Measurements from ENCODE around the gene SLC2A9. TPM values are rescaled to one million over a fixed set of nuclear protein-coding genes. Genes with fewer than 3 reads are reported as not detected.

SLC2A9 gene
- polyA plus RNA-seq, 2 of the 4 experiments (the other 2 are of a cell fraction), result 0.62 to 0.70 TPM

DNA sequence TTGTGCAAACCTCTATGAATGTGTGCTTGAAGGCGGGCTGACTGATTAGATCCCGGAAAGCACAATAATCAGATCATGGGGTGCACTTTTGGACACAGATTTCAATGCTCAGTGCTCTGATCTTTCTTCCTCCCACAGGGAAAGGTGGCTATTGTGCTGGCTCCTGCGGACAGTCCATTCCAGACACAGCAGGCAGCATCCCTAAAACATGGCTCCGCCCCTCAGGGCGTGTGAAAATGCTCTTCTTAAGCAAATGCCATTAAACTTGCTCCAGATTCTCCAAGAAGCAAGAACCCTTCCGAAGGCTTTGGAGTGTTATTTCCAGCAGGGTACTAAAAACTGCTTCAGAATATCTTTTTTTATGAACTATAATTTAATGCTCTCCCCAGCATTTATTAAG lies 100.0 kb downstream of the SLC2A9 start:
- 20% methylated on average over 5 of the region's 6 CpGs for WGBS (ENCODE audit: missing lambda C conversion rate)
- ATAC-seq, result no peak
- H3K4me2 ChIP-seq, result no peak overlapping the region
- no peak overlapping the region for H3K4me3 ChIP-seq
- H3K27ac ChIP-seq, result no peak overlapping the region
- no peak for TF ChIP-seq HDAC2 (IDR thresholded peaks at IDR 0.05)
- no peak for TF ChIP-seq FOSB (CRISPR knock-in tag; IDR thresholded peaks at IDR 0.05)
- TF ChIP-seq ZFP36 (IDR thresholded peaks at IDR 0.05; ENCODE audit: borderline replicate concordance, partially characterized antibody), result no peak
- no peak for TF ChIP-seq SMC3 (IDR thresholded peaks at IDR 0.05)
- no peak for TF ChIP-seq FOXS1 (CRISPR knock-in tag; IDR thresholded peaks at IDR 0.05)
- no peak for TF ChIP-seq JUNB (IDR thresholded peaks at IDR 0.05)
- TF ChIP-seq EHMT2 (IDR thresholded peaks at IDR 0.05; ENCODE audit: low read depth), result no peak
- TF ChIP-seq, protein P1, sequence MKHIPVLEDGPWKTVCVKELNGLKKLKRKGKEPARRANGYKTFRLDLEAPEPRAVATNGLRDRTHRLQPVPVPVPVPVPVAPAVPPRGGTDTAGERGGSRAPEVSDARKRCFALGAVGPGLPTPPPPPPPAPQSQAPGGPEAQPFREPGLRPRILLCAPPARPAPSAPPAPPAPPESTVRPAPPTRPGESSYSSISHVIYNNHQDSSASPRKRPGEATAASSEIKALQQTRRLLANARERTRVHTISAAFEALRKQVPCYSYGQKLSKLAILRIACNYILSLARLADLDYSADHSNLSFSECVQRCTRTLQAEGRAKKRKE (CRISPR knock-in tag; IDR thresholded peaks at IDR 0.05; ENCODE audit: low read depth), result no peak
- no peak for TF ChIP-seq CEBPB (IDR thresholded peaks at IDR 0.05)
- no peak for TF ChIP-seq SREBF2 (IDR thresholded peaks at IDR 0.05)
- no peak for TF ChIP-seq EP300 (IDR thresholded peaks at IDR 0.05)
- TF ChIP-seq NPAS2 (CRISPR knock-in tag; IDR thresholded peaks at IDR 0.05; ENCODE audit: borderline replicate concordance), result no peak
- no peak for TF ChIP-seq HOXA7 (CRISPR knock-in tag; IDR thresholded peaks at IDR 0.05)
- TF ChIP-seq, protein P2, sequence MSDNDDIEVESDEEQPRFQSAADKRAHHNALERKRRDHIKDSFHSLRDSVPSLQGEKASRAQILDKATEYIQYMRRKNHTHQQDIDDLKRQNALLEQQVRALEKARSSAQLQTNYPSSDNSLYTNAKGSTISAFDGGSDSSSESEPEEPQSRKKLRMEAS (IDR thresholded peaks at IDR 0.05), result no peak
- FAIRE-seq, result no peak
- DNase-seq (ENCODE audit: low read depth in 1 of 2, low spot score in 1 of 2), result no peak
- ChIA-PET CTCF (no interaction called here), POLR2A (no interaction called here)
- H3K9me3 ChIP-seq, result no peaks in the 10 kb centered on the region
- H3K4me1 ChIP-seq, result no peaks in the 10 kb centered on the region

DNA sequence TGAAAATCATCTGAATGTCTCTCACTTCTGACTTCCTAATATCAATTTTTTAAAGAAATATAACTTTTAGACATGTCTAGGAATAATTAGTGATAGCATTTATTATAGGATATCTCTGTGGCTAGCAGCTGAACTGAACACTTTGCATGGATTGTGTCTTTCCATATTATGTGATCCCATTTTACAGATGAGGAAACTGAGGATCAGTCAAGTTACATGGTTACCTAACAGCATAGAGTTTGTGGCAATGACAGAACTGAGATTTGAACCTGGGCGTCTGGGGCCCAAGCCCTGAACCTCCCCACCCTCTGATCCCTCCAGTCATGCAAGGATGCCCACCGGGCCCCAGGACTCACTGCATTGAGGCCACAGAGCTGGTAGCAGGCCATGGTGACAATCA lies 101.3 kb downstream of the SLC2A9 start:
- POLR2A ChIA-PET, result no interaction called here
- ATAC-seq, result no peak
- CTCF ChIA-PET, result no interaction called here
- no peaks in the 10 kb centered on the region for H3K9me3 ChIP-seq
- no peaks in the 10 kb centered on the region for H3K4me1 ChIP-seq
- no peak overlapping the region for H3K4me2 ChIP-seq
- no peak for TF ChIP-seq ZNF302 (CRISPR knock-in tag; IDR thresholded peaks at IDR 0.05)
- no peak for TF ChIP-seq ZFP36 (IDR thresholded peaks at IDR 0.05; ENCODE audit: borderline replicate concordance, partially characterized antibody)
- TF ChIP-seq, protein P3, sequence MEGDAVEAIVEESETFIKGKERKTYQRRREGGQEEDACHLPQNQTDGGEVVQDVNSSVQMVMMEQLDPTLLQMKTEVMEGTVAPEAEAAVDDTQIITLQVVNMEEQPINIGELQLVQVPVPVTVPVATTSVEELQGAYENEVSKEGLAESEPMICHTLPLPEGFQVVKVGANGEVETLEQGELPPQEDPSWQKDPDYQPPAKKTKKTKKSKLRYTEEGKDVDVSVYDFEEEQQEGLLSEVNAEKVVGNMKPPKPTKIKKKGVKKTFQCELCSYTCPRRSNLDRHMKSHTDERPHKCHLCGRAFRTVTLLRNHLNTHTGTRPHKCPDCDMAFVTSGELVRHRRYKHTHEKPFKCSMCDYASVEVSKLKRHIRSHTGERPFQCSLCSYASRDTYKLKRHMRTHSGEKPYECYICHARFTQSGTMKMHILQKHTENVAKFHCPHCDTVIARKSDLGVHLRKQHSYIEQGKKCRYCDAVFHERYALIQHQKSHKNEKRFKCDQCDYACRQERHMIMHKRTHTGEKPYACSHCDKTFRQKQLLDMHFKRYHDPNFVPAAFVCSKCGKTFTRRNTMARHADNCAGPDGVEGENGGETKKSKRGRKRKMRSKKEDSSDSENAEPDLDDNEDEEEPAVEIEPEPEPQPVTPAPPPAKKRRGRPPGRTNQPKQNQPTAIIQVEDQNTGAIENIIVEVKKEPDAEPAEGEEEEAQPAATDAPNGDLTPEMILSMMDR (IDR thresholded peaks at IDR 0.05), result no peak
- no peak for TF ChIP-seq HOXB5 (CRISPR knock-in tag; IDR thresholded peaks at IDR 0.05)
- TF ChIP-seq CBX8 (IDR thresholded peaks at IDR 0.05), result no peak
- no peak for TF ChIP-seq ZSCAN20 (CRISPR knock-in tag; IDR thresholded peaks at IDR 0.05)
- TF ChIP-seq NPAS2 (CRISPR knock-in tag; IDR thresholded peaks at IDR 0.05; ENCODE audit: borderline replicate concordance), result no peak
- TF ChIP-seq KDM5A (IDR thresholded peaks at IDR 0.05), result no peak
- TF ChIP-seq POLR2A (IDR thresholded peaks at IDR 0.05; ENCODE audit: low read length), result no peak
- no peak for TF ChIP-seq FOSL2 (IDR thresholded peaks at IDR 0.05)
- TF ChIP-seq FOSL2 (CRISPR knock-in tag; IDR thresholded peaks at IDR 0.05), result no peak
- TF ChIP-seq, protein P4, sequence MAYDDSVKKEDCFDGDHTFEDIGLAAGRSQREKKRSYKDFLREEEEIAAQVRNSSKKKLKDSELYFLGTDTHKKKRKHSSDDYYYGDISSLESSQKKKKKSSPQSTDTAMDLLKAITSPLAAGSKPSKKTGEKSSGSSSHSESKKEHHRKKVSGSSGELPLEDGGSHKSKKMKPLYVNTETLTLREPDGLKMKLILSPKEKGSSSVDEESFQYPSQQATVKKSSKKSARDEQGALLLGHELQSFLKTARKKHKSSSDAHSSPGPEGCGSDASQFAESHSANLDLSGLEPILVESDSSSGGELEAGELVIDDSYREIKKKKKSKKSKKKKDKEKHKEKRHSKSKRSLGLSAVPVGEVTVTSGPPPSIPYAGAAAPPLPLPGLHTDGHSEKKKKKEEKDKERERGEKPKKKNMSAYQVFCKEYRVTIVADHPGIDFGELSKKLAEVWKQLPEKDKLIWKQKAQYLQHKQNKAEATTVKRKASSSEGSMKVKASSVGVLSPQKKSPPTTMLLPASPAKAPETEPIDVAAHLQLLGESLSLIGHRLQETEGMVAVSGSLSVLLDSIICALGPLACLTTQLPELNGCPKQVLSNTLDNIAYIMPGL (CRISPR knock-in tag; IDR thresholded peaks at IDR 0.05; ENCODE audit: borderline replicate concordance), result no peak
- TF ChIP-seq CHD2 (IDR thresholded peaks at IDR 0.05; ENCODE audit: low read length, partially characterized antibody), result no peak
- TF ChIP-seq NFE2L2 (conservative IDR thresholded peaks at IDR 0.05; ENCODE audit: low read length), result no peak
- TF ChIP-seq, protein P5, sequence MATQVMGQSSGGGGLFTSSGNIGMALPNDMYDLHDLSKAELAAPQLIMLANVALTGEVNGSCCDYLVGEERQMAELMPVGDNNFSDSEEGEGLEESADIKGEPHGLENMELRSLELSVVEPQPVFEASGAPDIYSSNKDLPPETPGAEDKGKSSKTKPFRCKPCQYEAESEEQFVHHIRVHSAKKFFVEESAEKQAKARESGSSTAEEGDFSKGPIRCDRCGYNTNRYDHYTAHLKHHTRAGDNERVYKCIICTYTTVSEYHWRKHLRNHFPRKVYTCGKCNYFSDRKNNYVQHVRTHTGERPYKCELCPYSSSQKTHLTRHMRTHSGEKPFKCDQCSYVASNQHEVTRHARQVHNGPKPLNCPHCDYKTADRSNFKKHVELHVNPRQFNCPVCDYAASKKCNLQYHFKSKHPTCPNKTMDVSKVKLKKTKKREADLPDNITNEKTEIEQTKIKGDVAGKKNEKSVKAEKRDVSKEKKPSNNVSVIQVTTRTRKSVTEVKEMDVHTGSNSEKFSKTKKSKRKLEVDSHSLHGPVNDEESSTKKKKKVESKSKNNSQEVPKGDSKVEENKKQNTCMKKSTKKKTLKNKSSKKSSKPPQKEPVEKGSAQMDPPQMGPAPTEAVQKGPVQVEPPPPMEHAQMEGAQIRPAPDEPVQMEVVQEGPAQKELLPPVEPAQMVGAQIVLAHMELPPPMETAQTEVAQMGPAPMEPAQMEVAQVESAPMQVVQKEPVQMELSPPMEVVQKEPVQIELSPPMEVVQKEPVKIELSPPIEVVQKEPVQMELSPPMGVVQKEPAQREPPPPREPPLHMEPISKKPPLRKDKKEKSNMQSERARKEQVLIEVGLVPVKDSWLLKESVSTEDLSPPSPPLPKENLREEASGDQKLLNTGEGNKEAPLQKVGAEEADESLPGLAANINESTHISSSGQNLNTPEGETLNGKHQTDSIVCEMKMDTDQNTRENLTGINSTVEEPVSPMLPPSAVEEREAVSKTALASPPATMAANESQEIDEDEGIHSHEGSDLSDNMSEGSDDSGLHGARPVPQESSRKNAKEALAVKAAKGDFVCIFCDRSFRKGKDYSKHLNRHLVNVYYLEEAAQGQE (IDR thresholded peaks at IDR 0.05), result no peak
- TF ChIP-seq CEBPB (IDR thresholded peaks at IDR 0.05), result no peak
- TF ChIP-seq, protein P6, sequence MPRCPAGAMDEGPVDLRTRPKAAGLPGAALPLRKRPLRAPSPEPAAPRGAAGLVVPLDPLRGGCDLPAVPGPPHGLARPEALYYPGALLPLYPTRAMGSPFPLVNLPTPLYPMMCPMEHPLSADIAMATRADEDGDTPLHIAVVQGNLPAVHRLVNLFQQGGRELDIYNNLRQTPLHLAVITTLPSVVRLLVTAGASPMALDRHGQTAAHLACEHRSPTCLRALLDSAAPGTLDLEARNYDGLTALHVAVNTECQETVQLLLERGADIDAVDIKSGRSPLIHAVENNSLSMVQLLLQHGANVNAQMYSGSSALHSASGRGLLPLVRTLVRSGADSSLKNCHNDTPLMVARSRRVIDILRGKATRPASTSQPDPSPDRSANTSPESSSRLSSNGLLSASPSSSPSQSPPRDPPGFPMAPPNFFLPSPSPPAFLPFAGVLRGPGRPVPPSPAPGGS (IDR thresholded peaks at IDR 0.05), result no peak
- TF ChIP-seq HEYL (CRISPR knock-in tag; IDR thresholded peaks at IDR 0.05), result no peak
- H3K27ac ChIP-seq, result no peak overlapping the region
- DNase-seq (ENCODE audit: low read depth in 1 of 2, low spot score in 1 of 2), result no peak
- no peak overlapping the region for H3K4me3 ChIP-seq
- no peak for FAIRE-seq
- WGBS (ENCODE audit: missing lambda C conversion rate), result 54% methylated on average over 2 of the region's 2 CpGs

Measured in A549 (cell line).